Glutamatergic neuron (in vitro differentiated cells): Measurements from ENCODE around the gene CNOT11. TPM values are rescaled to one million over a fixed set of nuclear protein-coding genes. Genes with fewer than 3 reads are reported as not detected.
"Not testable (repeated sequence)": the region's sequence is repeated elsewhere in the genome, so short reads cannot be mapped to it uniquely, and the experiment has no call there.

Experiments used
- DNase-seq: peaks from one replicate; pipeline ENCODE4 v3.0.0; 2022
- H3K27ac Mint-ChIP-seq: one replicate; pipeline ENCODE4 v1.8.0; 2020; ENCODE audit warnings: mild to moderate bottlenecking, mixed read lengths, inconsistent platforms; ENCODE audit not compliant: unreplicated experiment
- H3K27me3 Mint-ChIP-seq: one replicate; pipeline ENCODE4 v1.8.0; 2020; ENCODE audit warnings: mild to moderate bottlenecking, moderate library complexity, mixed read lengths, inconsistent platforms; ENCODE audit not compliant: unreplicated experiment
- H3K36me3 Mint-ChIP-seq: one replicate; pipeline ENCODE4 v1.8.0; 2020; ENCODE audit warnings: mild to moderate bottlenecking, mixed read lengths, inconsistent platforms; ENCODE audit not compliant: unreplicated experiment
- H3K4me1 Mint-ChIP-seq: one replicate; pipeline ENCODE4 v1.8.0; 2020; ENCODE audit warnings: mild to moderate bottlenecking, low read depth, mixed read lengths, inconsistent platforms; ENCODE audit not compliant: unreplicated experiment
- H3K4me3 Mint-ChIP-seq: one replicate; pipeline ENCODE4 v1.8.0; 2020; ENCODE audit warnings: mild to moderate bottlenecking, mixed read lengths, inconsistent platforms; ENCODE audit not compliant: unreplicated experiment
- H3K9me3 Mint-ChIP-seq: one replicate; pipeline ENCODE4 v1.8.0; 2020; ENCODE audit warnings: mild to moderate bottlenecking, moderate library complexity, mixed read lengths, inconsistent platforms; ENCODE audit not compliant: unreplicated experiment
- CTCF ChIP-seq: fragments of 200-600 bp; sonication (generic); IDR thresholded peaks from one replicate; pipeline ENCODE4 v1.5.0; 2021; ENCODE audit not compliant: partially characterized antibody, unreplicated experiment
- total RNA-seq: library from RNA; stranded (reverse); fragmentation: NEBNext Ultra II Directional; extraction: Animal tissue kit (Norgen Biotek cat#: 25700); gene quantifications from one replicate; pipeline ENCODE4 v1.2.1, GENCODE V29; 2021; ENCODE audit not compliant: unreplicated experiment

Gene CNOT11
- total RNA-seq, 1 donor from 2014 or later: 35.6 TPM

DNA sequence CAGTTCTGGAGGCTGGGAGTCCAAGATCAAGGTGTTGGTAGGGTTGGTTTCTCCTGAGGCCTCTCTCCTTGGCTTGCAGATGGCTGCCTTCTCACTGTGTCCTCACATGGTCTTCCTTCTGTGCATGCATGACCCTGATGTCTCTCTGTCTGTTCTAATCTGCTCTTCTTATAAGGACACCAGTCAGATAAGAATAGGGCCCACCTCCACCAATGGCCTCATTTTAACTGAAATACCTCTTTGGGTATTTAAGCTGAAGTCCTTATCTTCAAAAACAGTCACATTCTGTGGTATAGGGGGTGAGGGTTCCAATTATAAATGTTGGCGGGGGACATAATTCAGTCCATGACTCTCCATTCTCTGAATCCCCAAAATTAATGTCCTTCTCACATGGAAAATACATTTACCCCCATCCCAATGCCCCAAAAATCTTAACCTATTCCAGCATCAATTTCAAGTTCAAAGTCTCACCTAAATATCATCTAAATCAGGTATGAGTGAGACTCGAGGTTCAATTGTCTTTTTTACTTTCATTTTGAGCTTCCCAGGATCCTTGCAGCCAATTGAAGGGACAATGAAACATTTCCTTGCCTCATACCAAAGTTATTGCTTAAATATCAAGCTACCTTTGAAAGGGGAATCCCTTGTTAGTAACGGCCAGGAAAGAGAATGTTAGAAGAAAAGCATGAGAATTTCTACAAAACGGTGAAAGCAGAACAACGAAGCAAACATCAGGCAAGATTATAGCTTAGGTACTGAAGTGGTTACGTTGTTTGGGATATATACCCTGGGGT lies 20.6 kb upstream of the CNOT11 start:
- Mint-ChIP-seq H3K4me1 (no peaks in the 10 kb centered on the region), H3K4me3 (no peak overlapping the region), H3K27ac (no peak overlapping the region), H3K36me3 (no peaks in the 10 kb centered on the region), H3K9me3 (no peaks in the 10 kb centered on the region), H3K27me3 (no peaks in the 10 kb centered on the region)
- DNase-seq: no peak
- TF ChIP-seq CTCF: no peak

GRCh38 chr2:101232770-101233169 lies 19.9 kb upstream of the CNOT11 start:
- Mint-ChIP-seq H3K27ac (no peak overlapping the region), H3K27me3 (no peaks in the 10 kb centered on the region), H3K4me1 (no peaks in the 10 kb centered on the region), H3K36me3 (no peaks in the 10 kb centered on the region), H3K9me3 (no peaks in the 10 kb centered on the region), H3K4me3 (no peak overlapping the region)
- TF ChIP-seq CTCF: no peak
- DNase-seq: no peak

- no peak overlapping the region for H3K27ac Mint-ChIP-seq
- H3K4me3 Mint-ChIP-seq: no peak overlapping the region
- no peaks in the 10 kb centered on the region for H3K4me1 Mint-ChIP-seq
- no peaks in the 10 kb centered on the region for H3K27me3 Mint-ChIP-seq
- no peak for DNase-seq
- no peaks in the 10 kb centered on the region for H3K9me3 Mint-ChIP-seq
- no peaks in the 10 kb centered on the region for H3K36me3 Mint-ChIP-seq
- no peak for TF ChIP-seq CTCF
Measured at GRCh38 chr2:101234169-101234938, 18.3 kb upstream of the CNOT11 start.

DNA sequence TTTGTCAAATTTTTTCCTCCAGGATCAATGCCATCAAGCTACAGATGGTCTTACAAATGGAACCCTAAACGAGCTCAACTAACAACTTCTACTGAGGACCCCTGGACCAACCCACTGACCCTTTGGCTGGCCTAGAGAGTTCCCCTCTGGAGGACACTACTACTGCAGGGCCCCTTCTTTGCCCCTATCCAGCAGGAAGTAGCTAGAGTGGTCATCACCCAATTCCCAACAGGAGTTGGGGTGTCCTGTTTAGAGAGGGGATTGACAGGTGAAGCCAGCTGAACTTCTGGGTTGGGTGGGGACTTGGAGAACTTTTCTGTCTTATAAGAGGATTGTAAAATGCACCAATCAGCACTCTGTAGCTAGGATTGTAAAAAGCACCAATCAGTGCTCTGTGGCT lies 16.7 kb upstream of the CNOT11 start:
- not testable (repeated sequence) for H3K9me3 Mint-ChIP-seq, H3K36me3 Mint-ChIP-seq, H3K27ac Mint-ChIP-seq, DNase-seq, H3K4me3 Mint-ChIP-seq, H3K27me3 Mint-ChIP-seq, H3K4me1 Mint-ChIP-seq

DNA sequence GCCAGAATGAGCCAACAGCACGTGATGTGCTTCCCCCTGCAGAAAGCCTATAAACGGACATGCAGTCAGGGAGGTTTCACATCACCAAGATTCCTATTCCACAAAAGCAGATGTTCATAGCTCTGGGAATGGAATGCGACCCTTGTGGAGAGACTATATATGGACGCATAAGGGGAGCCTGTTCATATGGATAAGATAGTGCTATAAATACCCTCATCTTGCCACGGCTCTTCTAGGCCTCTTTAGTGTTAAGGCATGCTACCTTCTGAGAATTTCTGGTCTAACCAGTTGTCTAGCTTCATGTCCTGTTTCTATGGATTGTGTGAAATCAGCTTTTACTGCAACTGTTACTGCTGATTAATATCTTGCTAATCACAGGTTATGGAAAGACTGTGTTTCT lies 14.7 kb upstream of the CNOT11 start:
- not testable (repeated sequence) for H3K4me3 Mint-ChIP-seq, DNase-seq, H3K9me3 Mint-ChIP-seq, H3K27me3 Mint-ChIP-seq, H3K27ac Mint-ChIP-seq, H3K36me3 Mint-ChIP-seq
- peaks cover 11% of the 10 kb centered on the region for H3K4me1 Mint-ChIP-seq
